ENCODE data around the gene FGR. TPM values are rescaled to one million over a fixed set of nuclear protein-coding genes. Genes with fewer than 3 reads are reported as not detected.

FGR gene
- total RNA-seq, 1 donor from 2014 or later, result 0.14 TPM

GRCh38 chr1:27592232-27592930, 42.6 kb downstream of the FGR start:
- intact Hi-C loops (cut with micrococcal nuclease), result no loop called here

DNA sequence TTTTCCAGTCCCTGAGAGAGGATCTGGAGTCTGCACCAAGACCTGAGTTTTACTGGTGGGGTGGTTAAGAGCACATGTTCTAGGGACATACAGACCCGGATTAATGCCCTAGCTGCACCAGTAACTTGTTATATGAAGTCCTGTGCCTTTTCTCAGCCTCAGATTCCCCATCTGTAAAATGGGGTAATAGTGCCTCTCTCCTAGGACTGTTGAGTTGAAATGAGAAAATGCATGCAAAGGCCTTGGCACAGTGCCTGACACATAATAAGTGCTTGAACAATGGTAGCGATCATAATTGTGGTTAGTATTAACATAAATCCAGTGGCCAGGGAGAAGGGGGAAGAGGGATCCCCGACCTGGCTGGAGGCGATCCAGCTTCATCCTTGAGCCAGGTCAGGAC, 43.4 kb downstream of the FGR start:
- intact Hi-C loops (cut with micrococcal nuclease), result no loop called here

DNA sequence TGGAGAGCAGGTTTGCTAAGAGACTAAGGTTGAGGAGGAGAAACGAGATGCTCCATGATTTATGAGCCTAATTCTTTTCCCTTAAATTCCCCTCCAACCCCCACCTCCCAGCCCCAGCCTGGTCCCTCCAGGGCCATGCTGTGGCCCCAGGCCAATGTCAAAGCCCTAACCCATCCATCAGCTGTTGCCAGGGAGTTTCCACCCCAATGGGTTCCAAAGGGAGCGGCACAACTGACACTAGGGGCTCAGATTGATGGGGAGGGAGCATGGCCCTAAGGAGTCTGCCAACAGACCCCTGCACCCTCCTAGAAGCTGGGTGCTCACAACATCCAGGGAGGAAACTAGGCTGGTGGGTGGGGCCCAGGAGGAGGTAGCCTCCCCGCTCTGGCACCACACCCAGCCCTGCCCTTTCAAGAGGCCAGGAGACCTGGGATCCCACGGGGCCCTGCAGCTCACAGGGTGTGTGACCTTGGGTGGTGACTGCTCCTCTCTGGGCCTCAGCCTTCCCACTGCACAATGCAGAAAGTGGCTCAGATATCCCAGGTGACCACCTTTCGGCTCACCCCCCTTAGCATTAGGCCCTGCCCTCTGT, 44.0 kb downstream of the FGR start:
- intact Hi-C loops (cut with micrococcal nuclease), result no loop called here

DNA sequence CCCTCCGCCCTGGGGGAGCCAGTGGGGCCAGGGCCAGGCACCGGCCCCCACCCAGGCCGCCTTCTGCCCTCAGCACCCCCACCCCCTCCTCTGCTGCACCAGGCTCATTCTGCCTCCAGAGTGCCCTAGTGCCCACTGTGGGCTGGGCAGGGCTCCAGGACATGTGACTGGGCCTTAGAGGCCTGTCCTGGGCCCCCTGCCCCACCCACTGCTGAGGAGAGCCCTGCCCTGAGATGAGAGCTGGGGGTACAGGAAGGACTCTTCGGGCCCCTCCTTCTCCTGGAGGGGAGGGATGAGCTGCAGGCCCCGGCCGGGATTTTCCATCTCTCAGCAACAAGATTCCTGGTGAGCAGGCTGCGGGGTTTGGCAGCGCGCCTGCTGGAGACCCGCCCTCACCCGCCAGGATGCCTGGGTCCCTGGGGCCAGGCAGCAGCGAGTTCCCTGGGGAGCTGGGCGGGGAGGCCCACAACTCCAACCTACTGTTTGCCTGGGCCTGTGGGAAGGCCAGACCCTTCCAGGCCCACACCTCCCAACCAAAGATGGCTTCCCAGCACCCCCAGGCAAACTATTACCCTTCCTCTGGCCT, 45.1 kb downstream of the FGR start:
- intact Hi-C loops (cut with micrococcal nuclease), result no loop called here

DNA sequence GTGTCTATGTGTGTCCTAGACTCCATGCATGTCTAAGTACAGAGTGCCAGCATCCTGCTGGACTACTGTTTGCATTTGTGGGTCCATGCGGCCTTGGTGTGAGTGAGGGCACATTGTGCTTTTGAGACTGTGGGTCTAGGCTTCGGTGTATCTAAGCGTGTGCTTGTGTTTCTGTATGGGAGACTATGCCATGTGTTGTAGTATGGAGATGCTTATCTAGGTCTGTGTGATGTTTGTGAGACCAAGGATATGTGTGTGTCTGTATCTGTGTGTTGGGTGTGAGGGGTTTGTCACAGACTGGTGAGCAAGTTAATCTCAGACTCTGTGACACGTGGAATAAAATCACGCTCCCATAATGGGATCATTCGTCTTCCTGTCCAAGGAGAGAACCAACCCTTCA, 45.5 kb downstream of the FGR start:
- intact Hi-C loops (cut with micrococcal nuclease), result no loop called here

- intact Hi-C loops (cut with micrococcal nuclease), result no loop called here
Observed at GRCh38 chr1:27588256-27589232, 46.4 kb downstream of the FGR start.

DNA sequence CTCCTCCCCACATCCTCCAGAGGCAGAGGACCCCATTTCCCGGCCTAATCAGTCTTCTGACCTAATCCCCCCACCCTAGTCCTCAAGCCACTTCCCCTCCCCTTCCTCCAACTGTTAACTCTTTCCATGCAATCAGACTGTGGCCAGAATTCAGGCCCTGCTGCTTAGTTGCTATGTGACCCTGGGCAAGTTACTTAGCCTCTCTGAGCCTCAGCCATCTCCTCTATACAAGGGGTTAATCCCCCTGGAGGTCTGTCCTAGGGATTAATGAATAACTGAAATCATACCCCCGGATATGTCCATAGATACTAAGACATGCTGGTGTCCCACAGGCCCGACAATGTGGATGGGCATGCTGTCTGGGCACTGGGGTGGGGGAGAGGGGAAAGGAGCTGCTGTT, 49.3 kb downstream of the FGR start:
- intact Hi-C loops (cut with micrococcal nuclease), result no loop called here

DNA sequence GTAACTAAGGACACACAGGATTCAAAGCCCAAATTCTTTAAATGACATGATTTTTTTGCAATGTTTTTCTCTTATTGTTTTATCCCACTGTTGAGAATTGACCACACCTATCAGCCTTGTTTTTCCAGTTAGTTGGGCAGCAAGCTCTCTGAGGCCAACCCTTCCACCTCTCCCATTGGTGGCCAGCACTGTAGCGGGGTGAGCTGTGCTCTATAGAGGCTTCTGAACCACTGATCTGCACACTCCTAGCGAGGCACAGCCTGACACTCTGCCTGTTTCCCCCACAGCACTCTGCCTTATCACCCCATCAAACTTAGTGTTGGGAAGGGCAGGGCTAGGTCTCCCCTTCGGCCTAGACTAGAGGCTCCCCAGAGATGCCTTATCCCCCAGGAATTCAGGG, 50.5 kb downstream of the FGR start:
- intact Hi-C loops (cut with micrococcal nuclease), result no loop called here

DNA sequence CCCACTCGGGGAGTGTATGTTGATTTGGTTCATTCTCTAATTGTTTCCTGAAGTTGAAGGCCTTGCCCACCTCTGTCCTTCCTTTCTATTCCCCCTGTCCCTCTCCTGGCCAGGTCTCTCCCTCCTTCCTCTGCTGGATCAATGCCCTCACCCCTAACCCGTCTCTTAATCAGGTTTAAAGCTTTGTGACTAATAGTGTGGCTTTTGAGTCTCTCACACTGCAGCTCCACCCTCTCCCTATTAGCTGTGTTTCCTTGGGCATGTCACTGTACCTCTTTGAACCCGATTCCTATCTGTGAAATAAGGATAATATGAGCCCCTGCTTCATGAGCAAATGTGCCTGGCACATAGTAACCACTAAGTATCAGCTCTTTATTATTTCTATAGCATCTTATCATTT, 51.5 kb downstream of the FGR start:
- intact Hi-C loops (cut with micrococcal nuclease), result no loop called here

GRCh38 chr1:27581823-27582243, 53.2 kb downstream of the FGR start:
- intact Hi-C loops (cut with micrococcal nuclease), result no loop called here

- intact Hi-C loops (cut with micrococcal nuclease), result no loop called here
Observed at GRCh38 chr1:27577504-27578188, 57.3 kb downstream of the FGR start.

GRCh38 chr1:27576806-27577227, 58.2 kb downstream of the FGR start:
- intact Hi-C loops (cut with micrococcal nuclease), result no loop called here

- intact Hi-C loops (cut with micrococcal nuclease), result no loop called here
Observed at GRCh38 chr1:27575840-27576331, 59.1 kb downstream of the FGR start.

- intact Hi-C loops (cut with micrococcal nuclease), result no loop called here
Observed at GRCh38 chr1:27574871-27575831, 59.8 kb downstream of the FGR start.

GRCh38 chr1:27574001-27574781, 60.8 kb downstream of the FGR start:
- intact Hi-C loops (cut with micrococcal nuclease), result no loop called here

- intact Hi-C loops (cut with micrococcal nuclease), result no loop called here
Observed at GRCh38 chr1:27572679-27573426, 62.1 kb downstream of the FGR start.

DNA sequence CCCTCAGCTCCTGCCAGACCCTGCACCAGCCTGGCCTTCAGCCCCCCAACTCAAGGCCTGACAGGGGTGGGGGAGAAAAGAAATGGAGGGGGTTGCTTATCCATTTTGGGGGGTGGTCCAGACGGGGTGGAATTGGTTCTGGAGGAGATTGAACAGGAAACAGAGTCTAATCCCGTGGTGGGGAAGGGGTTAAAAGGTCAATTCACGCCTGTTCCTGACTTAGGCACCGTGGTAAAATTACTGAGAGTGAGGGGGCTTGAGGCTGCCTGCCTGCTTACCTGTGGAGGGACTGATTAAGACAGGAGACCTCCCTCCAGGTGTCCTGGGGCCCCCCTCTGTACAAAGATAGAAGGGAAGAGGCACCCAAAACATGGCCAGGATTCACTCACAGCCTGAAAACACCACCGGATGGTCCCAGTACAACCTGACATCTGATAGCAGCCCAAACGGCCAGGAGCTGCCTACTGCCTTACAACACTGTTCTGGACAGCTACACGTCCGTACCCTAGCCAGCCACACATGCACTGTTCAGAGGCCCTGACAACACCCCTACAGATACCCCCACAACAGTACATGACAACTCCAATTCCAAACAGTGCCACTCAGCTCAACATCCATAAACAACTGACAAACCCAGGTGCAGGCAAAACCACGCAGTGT, 62.8 kb downstream of the FGR start:
- intact Hi-C loops (cut with micrococcal nuclease), result no loop called here
